ENCODE measurements around the gene C9. TPM values are rescaled to one million over a fixed set of nuclear protein-coding genes. Genes with fewer than 3 reads are reported as not detected.
A peak's percentile ranks its signal among the peaks of the same experiment; 100 is the strongest.

The C9 gene
- 0.07 TPM for polyA plus RNA-seq (2013, experiment 1 of 2)
- not detected for polyA plus RNA-seq (2013, experiment 2 of 2)

GRCh38 chr5:39364367-39364766 lies at the start of gene C9:
Gene C9, minus strand, starts transcription at chr5:39364495. Its CDS starts 31 bp downstream, at chr5:39364464.
- Histone ChIP-seq H3K4ac (ENCODE audit: low read depth, low read length) (no peak within 1 kb of the TSS), H3K36me3 (ENCODE audit: control insufficient read depth, insufficient read depth, low read length) (no peaks in the 10 kb centered on the region), H3K4me3 (ENCODE audit: low read length) (no peak within 1 kb of the TSS), H3K9ac (ENCODE audit: low read length) (no peak within 1 kb of the TSS), H4K8ac (ENCODE audit: low read depth, low read length) (no peak within 1 kb of the TSS), H2BK15ac (replicated peaks; ENCODE audit: low read depth) (no peak within 1 kb of the TSS), H3K79me1 (ENCODE audit: low read length) (no peaks in the 10 kb centered on the region), H3K27me3 (ENCODE audit: insufficient read depth, low read length, poor library complexity) (no peaks in the 10 kb centered on the region), H3K23ac (ENCODE audit: low read length) (no peak within 1 kb of the TSS), H3K27ac (ENCODE audit: low read depth, low read length) (no peak within 1 kb of the TSS), H2BK120ac (ENCODE audit: low read depth, low read length) (no peak within 1 kb of the TSS), H2AK5ac (ENCODE audit: low read length) (no peak within 1 kb of the TSS), H2BK5ac (ENCODE audit: low read length) (no peak within 1 kb of the TSS), H3K79me2 (ENCODE audit: control insufficient read depth, insufficient read depth, low read length) (no peaks in the 10 kb centered on the region), H4K5ac (ENCODE audit: low read length) (no peak within 1 kb of the TSS), H3K4me1 (ENCODE audit: control insufficient read depth, low read depth, low read length) (no peaks in the 10 kb centered on the region), H3K56ac (ENCODE audit: low read length) (no peak within 1 kb of the TSS), H3K4me2 (ENCODE audit: low read length) (no peak within 1 kb of the TSS), H3K18ac (ENCODE audit: low read length) (no peak within 1 kb of the TSS)
- no peak for DNase-seq
- no CpG with 5 or more reads among the region's 6 CpGs for WGBS (ENCODE audit: extremely low coverage, insufficient coverage, low lambda C conversion rate)

DNA sequence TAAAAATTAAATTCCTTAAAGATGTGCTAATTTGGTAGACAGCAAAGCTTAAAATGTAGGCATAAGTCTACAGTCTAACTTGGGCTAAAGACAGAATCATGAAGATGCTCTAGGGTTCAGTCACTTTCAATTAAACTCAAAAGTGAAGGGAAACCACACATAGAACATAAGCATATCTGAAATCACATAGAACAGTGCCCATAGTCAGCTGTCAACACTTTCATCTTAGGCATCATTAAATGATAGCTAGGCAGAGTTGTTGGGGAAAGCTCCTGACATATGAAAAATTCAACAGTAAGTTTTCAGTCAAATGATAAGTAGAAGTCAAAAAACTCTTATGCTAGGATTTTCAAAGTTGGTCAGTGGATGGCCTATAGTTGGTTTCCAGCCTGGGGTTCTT lies 49.5 kb upstream of the C9 start:
- Histone ChIP-seq H4K5ac (ENCODE audit: low read length) (no peak overlapping the region), H3K56ac (ENCODE audit: low read length) (no peak overlapping the region), H2BK15ac (replicated peaks; ENCODE audit: low read depth) (no peak overlapping the region), H2BK5ac (ENCODE audit: low read length) (no peak overlapping the region), H3K9ac (ENCODE audit: low read length) (no peak overlapping the region), H3K4me1 (ENCODE audit: control insufficient read depth, low read depth, low read length) (no peaks in the 10 kb centered on the region), H3K4me2 (ENCODE audit: low read length) (no peak overlapping the region), H4K8ac (ENCODE audit: low read depth, low read length) (no peak overlapping the region), H3K4ac (ENCODE audit: low read depth, low read length) (no peak overlapping the region), H3K27me3 (ENCODE audit: insufficient read depth, low read length, poor library complexity) (no peaks in the 10 kb centered on the region), H3K79me1 (ENCODE audit: low read length) (no peaks in the 10 kb centered on the region), H3K27ac (ENCODE audit: low read depth, low read length) (no peak overlapping the region), H3K79me2 (ENCODE audit: control insufficient read depth, insufficient read depth, low read length) (no peaks in the 10 kb centered on the region), H2AK5ac (ENCODE audit: low read length) (no peak overlapping the region), H3K18ac (ENCODE audit: low read length) (no peak overlapping the region), H3K23ac (ENCODE audit: low read length) (no peak overlapping the region), H3K36me3 (ENCODE audit: control insufficient read depth, insufficient read depth, low read length) (no peaks in the 10 kb centered on the region), H2BK120ac (ENCODE audit: low read depth, low read length) (no peak overlapping the region), H3K4me3 (ENCODE audit: low read length) (no peak overlapping the region)
- no peak for DNase-seq

- Histone ChIP-seq H4K8ac (ENCODE audit: low read depth, low read length) (peak overlapping the region; percentile 56), H3K4me1 (ENCODE audit: control insufficient read depth, low read depth, low read length) (no peaks in the 10 kb centered on the region), H3K23ac (ENCODE audit: low read length) (no peak overlapping the region), H3K4ac (ENCODE audit: low read depth, low read length) (no peak overlapping the region), H2BK5ac (ENCODE audit: low read length) (no peak overlapping the region), H2AK5ac (ENCODE audit: low read length) (no peak overlapping the region), H3K27ac (ENCODE audit: low read depth, low read length) (no peak overlapping the region), H3K36me3 (ENCODE audit: control insufficient read depth, insufficient read depth, low read length) (no peaks in the 10 kb centered on the region), H3K79me1 (ENCODE audit: low read length) (no peaks in the 10 kb centered on the region), H3K4me2 (ENCODE audit: low read length) (no peak overlapping the region), H2BK15ac (replicated peaks; ENCODE audit: low read depth) (no peak overlapping the region), H4K5ac (ENCODE audit: low read length) (no peak overlapping the region), H3K18ac (ENCODE audit: low read length) (no peak overlapping the region), H3K56ac (ENCODE audit: low read length) (no peak overlapping the region), H3K4me3 (ENCODE audit: low read length) (no peak overlapping the region), H2BK120ac (ENCODE audit: low read depth, low read length) (no peak overlapping the region), H3K79me2 (ENCODE audit: control insufficient read depth, insufficient read depth, low read length) (no peaks in the 10 kb centered on the region), H3K27me3 (ENCODE audit: insufficient read depth, low read length, poor library complexity) (no peaks in the 10 kb centered on the region), H3K9ac (ENCODE audit: low read length) (no peak overlapping the region)
- no peak for DNase-seq
- no CpG with 5 or more reads among the region's 5 CpGs for WGBS (ENCODE audit: extremely low coverage, insufficient coverage, low lambda C conversion rate)
Measured at GRCh38 chr5:39412721-39413394, 48.6 kb upstream of the C9 start.

DNA sequence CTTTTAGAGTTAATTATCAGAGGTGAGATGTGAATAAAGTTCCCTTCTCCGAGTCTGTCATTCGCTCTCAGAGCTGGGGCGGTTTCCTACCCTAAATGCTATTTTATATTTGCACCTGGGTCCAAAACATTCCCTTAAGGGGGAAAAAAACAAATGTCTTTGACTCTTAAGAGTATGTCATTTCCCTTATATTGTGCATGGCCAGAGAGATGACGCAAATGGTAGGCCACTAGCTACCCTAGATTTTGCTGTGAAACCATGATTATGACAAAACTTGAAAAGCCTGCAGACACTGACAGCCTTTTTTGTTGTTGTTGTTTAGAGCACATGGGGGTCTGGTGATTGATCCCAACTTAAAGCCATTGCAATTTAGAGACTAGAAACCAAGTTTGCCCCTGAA lies 47.7 kb upstream of the C9 start:
- H4K8ac ChIP-seq (ENCODE audit: low read depth, low read length): no peak overlapping the region
- no peak for DNase-seq
- no peak overlapping the region for H2BK120ac ChIP-seq (ENCODE audit: low read depth, low read length)
- no peaks in the 10 kb centered on the region for H3K79me1 ChIP-seq (ENCODE audit: low read length)
- no peak overlapping the region for H3K4me2 ChIP-seq (ENCODE audit: low read length)
- no peak overlapping the region for H2BK5ac ChIP-seq (ENCODE audit: low read length)
- no peaks in the 10 kb centered on the region for H3K36me3 ChIP-seq (ENCODE audit: control insufficient read depth, insufficient read depth, low read length)
- H2BK15ac ChIP-seq (replicated peaks; ENCODE audit: low read depth): no peak overlapping the region
- H3K23ac ChIP-seq (ENCODE audit: low read length): no peak overlapping the region
- H3K4ac ChIP-seq (ENCODE audit: low read depth, low read length): no peak overlapping the region
- no peak overlapping the region for H3K9ac ChIP-seq (ENCODE audit: low read length)
- H3K27ac ChIP-seq (ENCODE audit: low read depth, low read length): no peak overlapping the region
- no peak overlapping the region for H3K4me3 ChIP-seq (ENCODE audit: low read length)
- H3K18ac ChIP-seq (ENCODE audit: low read length): no peak overlapping the region
- no peak overlapping the region for H4K5ac ChIP-seq (ENCODE audit: low read length)
- no peaks in the 10 kb centered on the region for H3K4me1 ChIP-seq (ENCODE audit: control insufficient read depth, low read depth, low read length)
- H3K79me2 ChIP-seq (ENCODE audit: control insufficient read depth, insufficient read depth, low read length): no peaks in the 10 kb centered on the region
- no CpG with 5 or more reads among the region's 4 CpGs for WGBS (ENCODE audit: extremely low coverage, insufficient coverage, low lambda C conversion rate)
- H3K56ac ChIP-seq (ENCODE audit: low read length): no peak overlapping the region
- H2AK5ac ChIP-seq (ENCODE audit: low read length): no peak overlapping the region
- no peaks in the 10 kb centered on the region for H3K27me3 ChIP-seq (ENCODE audit: insufficient read depth, low read length, poor library complexity)

GRCh38 chr5:39411061-39411460 lies 46.8 kb upstream of the C9 start:
- H2BK5ac ChIP-seq (ENCODE audit: low read length): no peak overlapping the region
- no peaks in the 10 kb centered on the region for H3K27me3 ChIP-seq (ENCODE audit: insufficient read depth, low read length, poor library complexity)
- H3K9ac ChIP-seq (ENCODE audit: low read length): no peak overlapping the region
- no peak overlapping the region for H2BK15ac ChIP-seq (replicated peaks; ENCODE audit: low read depth)
- no peak overlapping the region for H4K8ac ChIP-seq (ENCODE audit: low read depth, low read length)
- H3K4ac ChIP-seq (ENCODE audit: low read depth, low read length): no peak overlapping the region
- no peak overlapping the region for H4K5ac ChIP-seq (ENCODE audit: low read length)
- WGBS (ENCODE audit: extremely low coverage, insufficient coverage, low lambda C conversion rate): no CpG with 5 or more reads among the region's 1 CpG
- H3K4me2 ChIP-seq (ENCODE audit: low read length): no peak overlapping the region
- no peak overlapping the region for H3K4me3 ChIP-seq (ENCODE audit: low read length)
- H3K27ac ChIP-seq (ENCODE audit: low read depth, low read length): no peak overlapping the region
- H2BK120ac ChIP-seq (ENCODE audit: low read depth, low read length): no peak overlapping the region
- H3K56ac ChIP-seq (ENCODE audit: low read length): no peak overlapping the region
- H3K79me2 ChIP-seq (ENCODE audit: control insufficient read depth, insufficient read depth, low read length): no peaks in the 10 kb centered on the region
- H3K36me3 ChIP-seq (ENCODE audit: control insufficient read depth, insufficient read depth, low read length): no peaks in the 10 kb centered on the region
- no peak for DNase-seq
- H3K4me1 ChIP-seq (ENCODE audit: control insufficient read depth, low read depth, low read length): no peaks in the 10 kb centered on the region
- H3K79me1 ChIP-seq (ENCODE audit: low read length): no peaks in the 10 kb centered on the region
- H2AK5ac ChIP-seq (ENCODE audit: low read length): no peak overlapping the region
- no peak overlapping the region for H3K23ac ChIP-seq (ENCODE audit: low read length)
- H3K18ac ChIP-seq (ENCODE audit: low read length): no peak overlapping the region

- Histone ChIP-seq H3K4me1 (ENCODE audit: control insufficient read depth, low read depth, low read length) (no peaks in the 10 kb centered on the region), H2BK120ac (ENCODE audit: low read depth, low read length) (no peak overlapping the region), H3K9ac (ENCODE audit: low read length) (no peak overlapping the region), H3K18ac (ENCODE audit: low read length) (no peak overlapping the region), H4K8ac (ENCODE audit: low read depth, low read length) (no peak overlapping the region), H3K27ac (ENCODE audit: low read depth, low read length) (no peak overlapping the region), H3K4me3 (ENCODE audit: low read length) (no peak overlapping the region), H3K79me2 (ENCODE audit: control insufficient read depth, insufficient read depth, low read length) (no peaks in the 10 kb centered on the region), H3K23ac (ENCODE audit: low read length) (no peak overlapping the region), H2BK15ac (replicated peaks; ENCODE audit: low read depth) (no peak overlapping the region), H3K36me3 (ENCODE audit: control insufficient read depth, insufficient read depth, low read length) (no peaks in the 10 kb centered on the region), H3K4ac (ENCODE audit: low read depth, low read length) (no peak overlapping the region), H3K27me3 (ENCODE audit: insufficient read depth, low read length, poor library complexity) (no peaks in the 10 kb centered on the region), H2BK5ac (ENCODE audit: low read length) (no peak overlapping the region), H3K56ac (ENCODE audit: low read length) (no peak overlapping the region), H3K79me1 (ENCODE audit: low read length) (no peaks in the 10 kb centered on the region), H4K5ac (ENCODE audit: low read length) (no peak overlapping the region), H3K4me2 (ENCODE audit: low read length) (no peak overlapping the region), H2AK5ac (ENCODE audit: low read length) (no peak overlapping the region)
- WGBS (ENCODE audit: extremely low coverage, insufficient coverage, low lambda C conversion rate): no CpG with 5 or more reads among the region's 1 CpG
- DNase-seq: no peak
Measured at GRCh38 chr5:39409033-39409432, 44.7 kb upstream of the C9 start.

Measured in mesendoderm (in vitro differentiated cells).